Hepatocyte (in vitro differentiated cells): Measurements from ENCODE around the gene MRPL21. TPM values are rescaled to one million over a fixed set of nuclear protein-coding genes. Genes with fewer than 3 reads are reported as not detected.

ENCODE experiments used
- DNase-seq: peaks from one replicate; pipeline ENCODE4 v3.0.0-alpha.2; 2016; ENCODE audit warnings: low spot score
- H2AFZ ChIP-seq: fragments of 200-600 bp; sonication (generic); 2 replicates; pipeline ENCODE4 v1.6.0; 2016; ENCODE audit warnings: antibody characterized with exemption, mild to moderate bottlenecking
- H3K27ac ChIP-seq: fragments of 200-600 bp; sonication (generic); 2 replicates; pipeline ENCODE4 v1.5.1; 2016; ENCODE audit warnings: mild to moderate bottlenecking
- H3K27me3 ChIP-seq: fragments of 200-600 bp; sonication (generic); 2 replicates; pipeline ENCODE4 v1.6.1; 2016
- H3K36me3 ChIP-seq: fragments of 200-600 bp; sonication (generic); replicated peaks from 2 replicates; pipeline ENCODE4 v1.5.1; 2016; ENCODE audit warnings: low read depth; ENCODE audit not compliant: insufficient read depth
- H3K4me1 ChIP-seq: fragments of 200-600 bp; sonication (generic); 2 replicates; pipeline ENCODE4 v1.5.1; 2016; ENCODE audit warnings: mild to moderate bottlenecking, moderate library complexity; ENCODE audit not compliant: insufficient read depth
- H3K4me2 ChIP-seq: fragments of 200-600 bp; sonication (generic); 2 replicates; pipeline ENCODE4 v1.6.0; 2016
- H3K4me3 ChIP-seq: fragments of 200-600 bp; sonication (generic); 2 replicates; pipeline ENCODE4 v1.5.1; 2016; ENCODE audit warnings: mild to moderate bottlenecking
- H3K79me2 ChIP-seq: fragments of 200-600 bp; sonication (generic); 2 replicates; pipeline ENCODE4 v1.6.0; 2017; ENCODE audit warnings: mild to moderate bottlenecking
- H3K9me2 ChIP-seq: fragments of 200-600 bp; sonication (generic); replicated peaks from 2 replicates; pipeline ENCODE4 v1.6.0; 2017; ENCODE audit warnings: mild to moderate bottlenecking; ENCODE audit not compliant: insufficient read depth
- H3K9me3 ChIP-seq: fragments of 200-600 bp; sonication (generic); 2 replicates; pipeline ENCODE4 v1.5.1; 2016; ENCODE audit warnings: low read depth, mild to moderate bottlenecking
- H4K20me1 ChIP-seq: fragments of 200-600 bp; sonication (generic); 2 replicates; pipeline ENCODE4 v1.6.0; 2016; ENCODE audit warnings: mild to moderate bottlenecking; ENCODE audit not compliant: insufficient read depth, poor library complexity, severe bottlenecking
- EZH2 ChIP-seq: fragments of 200-600 bp; sonication (generic); IDR thresholded peaks from 2 replicates; pipeline ENCODE4 v1.6.1; 2016; ENCODE audit warnings: antibody characterized with exemption, mild to moderate bottlenecking, borderline replicate concordance
- EZH2phosphoT487 ChIP-seq: fragments of 200-600 bp; sonication (generic); IDR thresholded peaks from one replicate; pipeline ENCODE4 v1.6.1; 2018; ENCODE audit warnings: antibody characterized with exemption, mild to moderate bottlenecking, low read depth, moderate library complexity; ENCODE audit not compliant: unreplicated experiment, severe bottlenecking
- WGBS: methylation state at CpG from one replicate; pipeline ENCODE4 v1.1.6; 2016; ENCODE audit warnings: low lambda C conversion rate; ENCODE audit errors: missing lambda C conversion rate; 5-methylcytosine and 5-hydroxymethylcytosine counted together
- polyA plus RNA-seq: library from polyadenylated mRNA; unstranded; fragments of >200 nt; fragmentation: Nextera tagmentation; extraction: Ambion mirVana; gene quantifications from 2 replicates; pipeline ENCODE4 v1.2.1, GENCODE V29; 2016
- total RNA-seq: library from RNA; depleted of rRNA; stranded (reverse); fragments of >200 nt; gene quantifications from 2 replicates; pipeline ENCODE4 v1.2.3, GENCODE V29; 2014
- TF ChIP-seq, protein P1 (sequence below): fragments of 200-600 bp; sonication (generic); IDR thresholded peaks from 2 replicates; pipeline ENCODE4 v1.5.1; 2016; ENCODE audit warnings: antibody characterized with exemption, mild to moderate bottlenecking; ENCODE audit not compliant: poor library complexity

MRPL21 gene
- total and polyA plus RNA-seq, 2 experiments from 2014 or later, result 34.9 to 86.2 TPM

DNA sequence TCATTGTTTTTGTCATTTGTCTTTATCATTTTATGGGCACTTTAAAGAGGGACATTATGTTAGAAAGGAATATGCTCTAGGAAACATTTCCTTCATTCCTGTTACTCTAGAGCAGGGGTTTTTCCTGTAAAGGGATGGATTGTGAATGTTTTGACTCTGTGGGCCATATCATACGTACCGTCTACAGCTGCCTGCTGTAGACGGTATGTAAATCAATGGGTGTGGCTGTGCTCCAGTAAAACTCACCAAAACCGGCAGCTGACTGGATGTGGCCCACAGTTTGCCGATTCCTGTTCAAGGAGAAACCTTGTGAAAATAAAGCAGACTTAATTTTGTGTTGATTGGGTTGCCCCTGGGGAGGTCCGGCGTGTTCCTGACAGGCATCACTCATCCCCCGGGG is 7.3 kb upstream of the MRPL21 start:
- H3K4me2 ChIP-seq, result no peak overlapping the region
- no peaks in the 10 kb centered on the region for H3K27me3 ChIP-seq
- DNase-seq, result no peak
- no peaks in the 10 kb centered on the region for H3K9me2 ChIP-seq
- no peak overlapping the region for H2AFZ ChIP-seq
- H3K4me3 ChIP-seq, result no peak overlapping the region
- H3K27ac ChIP-seq, result no peak overlapping the region
- no peaks in the 10 kb centered on the region for H3K9me3 ChIP-seq
- TF ChIP-seq, protein P1, sequence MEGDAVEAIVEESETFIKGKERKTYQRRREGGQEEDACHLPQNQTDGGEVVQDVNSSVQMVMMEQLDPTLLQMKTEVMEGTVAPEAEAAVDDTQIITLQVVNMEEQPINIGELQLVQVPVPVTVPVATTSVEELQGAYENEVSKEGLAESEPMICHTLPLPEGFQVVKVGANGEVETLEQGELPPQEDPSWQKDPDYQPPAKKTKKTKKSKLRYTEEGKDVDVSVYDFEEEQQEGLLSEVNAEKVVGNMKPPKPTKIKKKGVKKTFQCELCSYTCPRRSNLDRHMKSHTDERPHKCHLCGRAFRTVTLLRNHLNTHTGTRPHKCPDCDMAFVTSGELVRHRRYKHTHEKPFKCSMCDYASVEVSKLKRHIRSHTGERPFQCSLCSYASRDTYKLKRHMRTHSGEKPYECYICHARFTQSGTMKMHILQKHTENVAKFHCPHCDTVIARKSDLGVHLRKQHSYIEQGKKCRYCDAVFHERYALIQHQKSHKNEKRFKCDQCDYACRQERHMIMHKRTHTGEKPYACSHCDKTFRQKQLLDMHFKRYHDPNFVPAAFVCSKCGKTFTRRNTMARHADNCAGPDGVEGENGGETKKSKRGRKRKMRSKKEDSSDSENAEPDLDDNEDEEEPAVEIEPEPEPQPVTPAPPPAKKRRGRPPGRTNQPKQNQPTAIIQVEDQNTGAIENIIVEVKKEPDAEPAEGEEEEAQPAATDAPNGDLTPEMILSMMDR, result no peak
- TF ChIP-seq EZH2phosphoT487 (no peak), EZH2 (no peak)
- no peaks in the 10 kb centered on the region for H3K36me3 ChIP-seq
- peaks cover 3% of the 10 kb centered on the region for H4K20me1 ChIP-seq
- 84% methylated on average over 8 of the region's 8 CpGs for whole genome bisulfite sequencing
- peaks cover 11% of the 10 kb centered on the region for H3K79me2 ChIP-seq
- no peaks in the 10 kb centered on the region for H3K4me1 ChIP-seq

DNA sequence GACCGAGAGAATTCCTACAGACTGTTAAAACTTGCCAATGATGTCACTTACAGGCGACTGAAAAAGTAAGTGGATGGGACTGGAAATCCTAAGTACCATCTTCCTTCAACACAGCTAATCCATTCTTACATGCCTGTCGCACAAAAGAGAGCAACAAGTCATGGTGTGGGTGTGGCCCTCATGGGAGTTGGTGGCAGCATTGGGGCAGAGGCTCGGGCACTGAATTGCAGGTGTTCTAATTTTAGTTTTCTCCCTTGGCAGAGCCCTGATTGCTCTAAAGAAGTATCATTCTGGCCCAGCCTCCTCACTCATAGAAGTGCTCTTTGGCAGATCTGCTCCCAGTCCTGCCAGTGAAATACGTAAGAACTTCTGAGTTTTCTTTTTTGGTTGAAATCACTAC is 4.6 kb upstream of the MRPL21 start:
- Histone ChIP-seq H3K4me1 (no peaks in the 10 kb centered on the region), H3K27ac (no peak overlapping the region), H4K20me1 (peaks cover 5% of the 10 kb centered on the region), H3K36me3 (no peaks in the 10 kb centered on the region), H3K9me2 (no peaks in the 10 kb centered on the region), H3K79me2 (peaks cover 35% of the 10 kb centered on the region), H2AFZ (no peak overlapping the region), H3K4me3 (no peak overlapping the region), H3K27me3 (no peaks in the 10 kb centered on the region), H3K9me3 (no peaks in the 10 kb centered on the region), H3K4me2 (no peak overlapping the region)
- WGBS, result 98% methylated on average over 5 of the region's 5 CpGs
- TF ChIP-seq EZH2 (no peak), EZH2phosphoT487 (no peak)
- TF ChIP-seq, protein P1, result no peak
- no peak for DNase-seq

DNA sequence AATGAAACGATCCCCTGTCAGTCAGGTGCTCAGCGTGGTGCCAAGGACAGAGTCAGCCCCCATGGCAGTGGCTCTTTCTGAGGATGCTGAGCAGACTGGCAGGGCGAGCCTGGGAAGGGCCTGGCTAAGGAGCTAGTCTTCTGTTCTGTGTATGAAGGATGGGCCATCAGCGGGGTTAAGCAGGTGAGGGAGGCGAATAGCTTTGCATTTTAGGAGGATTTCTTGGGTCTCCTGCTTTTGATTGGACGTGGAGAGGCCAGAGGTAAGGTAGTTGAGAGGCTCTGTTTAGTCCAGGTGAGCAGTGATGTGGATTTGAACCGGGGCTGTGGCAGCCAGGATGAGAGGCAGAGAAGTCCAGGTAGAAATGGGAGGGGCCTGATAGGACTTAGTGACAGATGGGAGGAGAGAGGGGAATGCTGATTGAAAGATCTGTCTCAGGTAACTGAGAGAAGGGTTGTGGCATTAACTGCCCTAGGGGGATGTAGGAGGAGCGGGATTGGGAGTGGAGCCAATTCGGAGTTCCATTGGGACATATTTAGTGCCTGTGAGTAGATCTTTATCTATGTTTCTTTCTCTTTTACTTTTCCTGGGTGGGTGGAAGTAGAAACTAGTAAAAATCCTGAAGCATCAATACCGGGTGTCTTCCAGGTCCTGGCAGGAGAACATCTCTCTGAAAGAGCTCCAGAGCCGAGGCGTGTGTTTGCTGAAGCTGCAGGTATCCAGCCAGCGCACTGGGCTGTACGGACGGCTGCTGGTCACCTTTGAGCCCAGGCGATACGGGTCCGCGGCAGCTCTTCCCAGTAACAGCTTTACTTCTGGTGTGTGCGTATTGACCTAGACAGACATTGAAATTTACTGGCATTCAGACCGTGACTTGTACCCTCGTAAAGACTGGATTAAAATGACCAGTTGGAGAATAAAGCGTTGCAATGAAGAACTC is 2.1 kb upstream of the MRPL21 start:
- Histone ChIP-seq H3K27me3 (no peaks in the 10 kb centered on the region), H3K27ac (no peak overlapping the region), H3K4me2 (peak overlapping the region; percentile 95), H3K4me3 (no peak overlapping the region), H3K36me3 (no peaks in the 10 kb centered on the region), H3K9me2 (no peaks in the 10 kb centered on the region), H3K9me3 (no peaks in the 10 kb centered on the region), H3K79me2 (peaks cover 57% of the 10 kb centered on the region), H2AFZ (no peak overlapping the region), H3K4me1 (no peaks in the 10 kb centered on the region), H4K20me1 (peaks cover 9% of the 10 kb centered on the region)
- no peak for DNase-seq
- TF ChIP-seq EZH2phosphoT487 (no peak), EZH2 (no peak)
- TF ChIP-seq, protein P1, result no peak
- 88% methylated on average over 23 of the region's 23 CpGs for WGBS
